GM18508 (cell line): ENCODE measurements around the gene MYL9.
"Not testable (repeated sequence)": the region's sequence is repeated elsewhere in the genome, so short reads cannot be mapped to it uniquely, and the experiment has no call there.

Source experiments
- ATAC-seq: cut with Tn5 transposase; IDR thresholded peaks from one replicate; pipeline ENCODE4 v1.9.1; 2021; ENCODE audit warnings: moderate number of reproducible peaks; ENCODE audit not compliant: insufficient read depth, unreplicated experiment

The MYL9 gene

DNA sequence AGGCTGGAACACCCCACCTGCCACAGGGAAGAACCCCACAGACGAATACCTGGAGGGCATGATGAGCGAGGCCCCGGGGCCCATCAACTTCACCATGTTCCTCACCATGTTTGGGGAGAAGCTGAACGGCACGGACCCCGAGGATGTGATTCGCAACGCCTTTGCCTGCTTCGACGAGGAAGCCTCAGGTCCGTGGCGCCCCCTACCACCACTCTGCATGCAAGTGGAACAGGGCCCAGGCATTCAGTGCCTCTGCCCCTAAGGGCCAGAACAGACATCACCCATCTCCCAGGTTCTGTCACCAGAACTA, 6.6 kb downstream of the MYL9 start:
- ATAC-seq, result no peak

- ATAC-seq, result no peak
Measured at GRCh38 chr20:36548704-36549627, 7.6 kb downstream of the MYL9 start.

DNA sequence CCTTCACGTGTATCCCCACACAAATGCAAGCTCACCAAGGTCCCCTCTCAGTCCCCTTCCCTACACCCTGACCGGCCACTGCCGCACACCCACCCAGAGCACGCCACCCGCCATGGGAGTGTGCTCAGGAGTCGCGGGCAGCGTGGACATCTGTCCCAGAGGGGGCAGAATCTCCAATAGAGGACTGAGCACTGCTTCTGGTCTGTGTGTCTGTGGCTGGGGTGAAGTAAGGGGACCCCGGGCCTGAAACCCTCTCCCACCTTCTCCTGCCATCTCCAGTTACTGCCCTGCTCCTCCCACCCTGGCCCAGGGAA, 8.3 kb downstream of the MYL9 start:
- no peak for ATAC-seq

GRCh38 chr20:36549942-36550789, 8.8 kb downstream of the MYL9 start:
- no peak for ATAC-seq

DNA sequence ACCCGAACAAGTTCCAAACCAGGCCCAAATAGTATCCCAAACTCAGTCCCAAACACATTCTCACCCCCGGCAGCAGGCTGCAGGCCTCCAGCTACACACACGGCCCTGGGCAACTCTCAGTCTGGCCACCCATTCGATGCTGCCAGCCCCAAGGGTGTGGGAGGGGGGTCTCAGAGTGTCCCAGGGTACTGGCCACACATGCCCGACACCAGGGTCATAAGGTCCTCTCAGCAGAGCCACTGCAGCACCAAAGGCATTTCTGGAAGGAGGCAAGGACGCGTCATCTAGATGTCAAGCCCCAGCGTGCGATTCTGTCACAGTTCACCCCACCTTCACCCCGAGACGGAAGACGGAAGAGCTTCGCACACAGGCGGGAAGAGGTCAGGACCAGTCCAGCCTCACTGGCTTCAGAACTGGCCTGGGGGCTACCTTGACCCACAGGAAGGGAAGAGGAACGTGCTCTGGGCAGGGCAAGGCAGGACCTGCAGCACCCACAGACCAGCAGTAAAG, 9.5 kb downstream of the MYL9 start:
- no peak for ATAC-seq

GRCh38 chr20:36555248-36555647, 13.9 kb downstream of the MYL9 start:
- no peak for ATAC-seq

DNA sequence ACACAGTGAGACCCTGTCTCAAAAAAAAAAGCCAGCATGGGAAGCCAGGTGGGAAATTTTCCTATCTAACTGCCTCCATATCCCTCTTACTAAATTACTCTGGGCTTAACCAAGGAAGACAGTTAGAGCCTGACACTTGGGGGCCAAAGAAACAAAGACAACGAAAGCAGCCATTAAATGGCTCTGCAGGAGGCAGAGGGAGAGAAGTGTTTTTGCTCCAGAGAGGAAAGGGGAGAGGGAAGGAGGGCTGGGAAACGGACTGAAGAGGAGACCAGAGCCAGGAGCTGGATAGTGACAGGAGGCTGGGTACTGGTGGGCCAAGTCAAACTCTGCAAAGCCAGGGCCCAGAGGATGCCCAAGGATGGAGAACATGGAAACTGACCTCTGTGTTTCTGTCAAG, 21.4 kb downstream of the MYL9 start:
- no peak for ATAC-seq

DNA sequence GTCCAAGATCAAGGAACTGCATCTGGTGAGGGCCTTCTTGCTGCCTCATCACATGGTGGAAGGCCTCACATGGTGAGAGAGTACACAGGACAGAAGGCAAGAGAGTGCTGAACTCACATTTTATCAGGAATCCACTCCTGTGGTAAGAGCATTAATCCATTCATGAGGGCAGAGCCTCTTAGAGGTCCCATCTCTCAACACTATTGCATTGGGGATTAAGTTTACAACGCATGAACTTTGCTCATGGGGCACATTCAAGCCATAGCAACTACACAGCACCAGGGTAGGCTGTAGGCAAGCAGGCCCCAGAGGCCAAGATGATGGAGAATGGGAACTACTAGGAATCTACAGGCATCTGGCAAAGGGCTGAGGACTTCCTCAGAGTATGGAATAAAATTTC, 22.1 kb downstream of the MYL9 start:
- no peak for ATAC-seq

DNA sequence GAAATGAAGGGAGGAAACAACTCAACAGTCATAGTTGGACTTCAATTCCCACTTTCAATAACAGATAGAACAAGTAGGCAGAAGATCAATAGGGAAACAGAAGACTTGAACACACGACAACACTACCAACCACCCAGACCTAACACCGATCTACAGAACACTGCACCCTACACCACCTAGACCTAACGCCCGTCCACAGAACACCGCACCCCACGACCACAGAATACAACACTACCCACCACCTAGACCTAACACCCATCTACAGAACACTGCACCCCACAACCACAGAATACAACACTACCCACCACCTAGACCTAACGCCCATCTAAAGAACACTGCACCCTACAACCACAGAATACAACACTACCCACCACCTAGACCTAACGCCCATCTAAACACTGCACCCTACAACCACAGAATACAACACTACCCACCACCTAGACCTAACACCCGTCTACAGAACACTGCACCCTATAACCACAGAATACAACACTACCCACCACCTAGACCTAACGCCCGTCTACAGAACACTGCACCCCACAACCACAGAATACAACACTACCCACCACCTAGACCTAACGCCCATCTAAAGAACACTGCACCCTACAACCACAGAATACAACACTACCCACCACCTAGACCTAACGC, 22.9 kb downstream of the MYL9 start:
- ATAC-seq, result not testable (repeated sequence)

- not testable (repeated sequence) for ATAC-seq
Measured at GRCh38 chr20:36564726-36565121, 23.4 kb downstream of the MYL9 start.

GRCh38 chr20:36565520-36565919, 24.2 kb downstream of the MYL9 start:
- no peak for ATAC-seq

GRCh38 chr20:36569847-36570429, 28.6 kb downstream of the MYL9 start:
- ATAC-seq, result no peak

- ATAC-seq, result no peak
Measured at GRCh38 chr20:36571564-36572504, 30.5 kb downstream of the MYL9 start.

GRCh38 chr20:36572701-36573102, 31.4 kb downstream of the MYL9 start:
- no peak for ATAC-seq

GRCh38 chr20:36573103-36573797, 31.9 kb downstream of the MYL9 start, which contains the start of gene TGIF2:
Gene TGIF2, plus strand, starts transcription at chr20:36573597. Its CDS starts 5,178 bp downstream, at chr20:36578775.
- ATAC-seq, result no peak

DNA sequence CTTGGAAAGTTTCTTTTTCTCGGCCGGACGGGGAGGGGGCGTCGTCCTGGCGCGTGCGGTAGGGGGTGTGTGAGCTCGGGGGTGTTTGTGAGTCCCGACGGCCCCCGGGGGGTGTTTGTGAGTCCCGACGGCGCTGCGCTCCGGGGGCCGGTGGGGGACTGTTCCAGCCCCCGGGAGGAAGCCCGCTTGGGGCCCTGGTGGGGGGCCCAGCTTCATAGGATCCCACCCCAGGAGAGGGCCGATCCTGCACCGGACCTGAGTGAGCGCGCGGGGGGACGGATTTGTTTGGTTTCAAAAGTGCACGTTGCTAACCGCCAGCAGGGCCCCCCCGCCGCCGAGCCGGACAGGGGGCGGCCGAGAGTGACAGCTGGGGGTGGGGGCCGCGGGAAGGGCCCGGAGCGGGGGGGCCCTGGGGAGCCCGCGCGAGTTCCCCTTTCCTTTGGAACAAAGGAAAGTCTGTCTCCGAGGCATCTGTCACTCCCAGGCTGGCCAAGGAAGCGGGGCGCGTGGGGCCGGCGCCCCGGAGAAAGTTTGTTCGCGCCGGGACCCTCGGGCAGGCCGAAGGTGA, 32.6 kb downstream of the MYL9 start:
- no peak for ATAC-seq

GRCh38 chr20:36574366-36575135, 33.2 kb downstream of the MYL9 start:
- no peak for ATAC-seq

DNA sequence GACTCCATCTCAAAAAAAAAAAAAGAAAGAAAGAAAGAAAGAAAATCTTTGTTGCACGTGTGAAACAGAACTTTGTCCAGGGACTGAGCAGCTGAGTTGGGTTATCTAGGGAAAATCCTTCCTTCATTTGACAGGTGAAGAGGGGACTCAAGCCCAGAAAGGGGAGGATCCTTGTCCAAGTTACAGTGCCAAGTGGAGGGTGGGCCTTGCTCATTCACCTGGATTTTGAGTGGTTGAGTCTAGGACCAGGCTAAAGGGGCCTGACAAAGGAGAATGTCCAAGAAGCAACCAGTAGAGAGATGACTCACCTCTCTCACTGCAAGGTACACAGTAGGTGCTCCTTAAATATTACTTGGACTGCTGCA, 34.7 kb downstream of the MYL9 start:
- ATAC-seq, result no peak
